ENCODE results near the gene IGLL1. TPM values are rescaled to one million over a fixed set of nuclear protein-coding genes. Genes with fewer than 3 reads are reported as not detected.

The IGLL1 gene
- total and polyA plus RNA-seq, 2 experiments from 2014 or later = not detected

DNA sequence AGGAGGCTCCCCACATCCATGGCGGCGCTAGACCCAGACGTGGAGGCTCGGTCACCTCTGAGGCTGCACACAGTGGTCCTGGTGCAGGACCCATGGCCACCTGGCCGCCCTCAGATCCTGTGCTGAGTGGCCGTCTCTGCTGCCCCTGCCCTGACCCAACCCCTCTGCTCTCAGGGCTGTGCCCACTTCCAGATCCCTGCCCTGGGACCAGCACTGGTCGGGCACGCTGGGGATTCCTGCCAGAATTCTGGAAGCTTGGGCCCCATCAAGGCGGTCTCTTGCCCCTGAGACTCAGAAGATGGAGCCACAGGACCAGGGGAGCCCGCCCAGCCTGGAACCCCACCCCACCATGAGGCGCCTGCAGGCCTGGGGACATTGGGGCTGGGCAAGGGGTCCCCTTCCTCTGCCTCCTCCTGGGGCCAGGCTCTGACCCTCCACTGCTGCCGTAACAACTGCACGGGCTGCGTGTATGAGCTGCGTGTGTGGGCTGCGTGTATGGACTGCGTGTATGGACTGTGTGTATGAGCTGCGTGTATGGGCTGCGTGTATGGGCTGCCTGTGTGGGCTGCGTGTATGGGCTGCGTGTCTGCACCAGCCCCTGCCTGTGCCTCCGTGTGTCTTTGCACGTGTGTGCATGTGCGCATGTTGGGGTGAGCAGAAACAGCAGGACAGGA is 48.7 kb downstream of the IGLL1 start:
- H3K27me3 ChIP-seq (ENCODE audit: insufficient read depth) = peaks cover 17% of the 10 kb centered on the region; the same call in 1 of the 2 replicates
- H3K9me3 Mint-ChIP-seq = peaks cover 2% of the 10 kb centered on the region
- H3K4me1 ChIP-seq (ENCODE audit: insufficient read depth) = peaks cover 27% of the 10 kb centered on the region
- H3K4me3 Mint-ChIP-seq = no peak overlapping the region; the same call in 2 of the 3 replicates
- no peak overlapping the region for H3K4me2 ChIP-seq
- no peak overlapping the region for H3K27ac ChIP-seq (ENCODE audit: low read depth)
- peaks cover 34% of the 10 kb centered on the region for H3K27me3 Mint-ChIP-seq (ENCODE audit: insufficient read depth, low read depth, poor library complexity)
- H3K79me2 ChIP-seq (replicated peaks; ENCODE audit: insufficient read depth) = no peaks in the 10 kb centered on the region
- no peaks in the 10 kb centered on the region for H3K36me3 ChIP-seq (ENCODE audit: insufficient read depth)
- H3K27ac Mint-ChIP-seq = no peak overlapping the region
- peaks cover 45% of the 10 kb centered on the region for H3K4me1 Mint-ChIP-seq
- DNase-seq (ENCODE audit: low spot score) = no peak
- no peaks in the 10 kb centered on the region for H3K9me2 ChIP-seq (ENCODE audit: insufficient read depth)
- 0 out of 2 replicates have a peak, but pooled peaks cover 4% of the 10 kb centered on the region for H3F3A ChIP-seq (replicated peaks; ENCODE audit: low read depth)
- ATAC-seq = no peak
- no peaks in the 10 kb centered on the region for H4K20me1 ChIP-seq (replicated peaks; ENCODE audit: insufficient read depth)
- 0 out of 3 replicates have a peak, but pooled peaks cover 4% of the 10 kb centered on the region for H3K36me3 Mint-ChIP-seq (ENCODE audit: low read depth)
- no peak overlapping the region for H3K4me3 ChIP-seq
- no peak for TF ChIP-seq NANOG (IDR thresholded peaks at IDR 0.05; ENCODE audit: borderline replicate concordance)
- TF ChIP-seq STAT1 (IDR thresholded peaks at IDR 0.05; ENCODE audit: unreplicated experiment) = no peak
- no peak for TF ChIP-seq EZH2phosphoT487 (IDR thresholded peaks at IDR 0.05; ENCODE audit: unreplicated experiment)
- H2AFZ ChIP-seq = no peak overlapping the region

DNA sequence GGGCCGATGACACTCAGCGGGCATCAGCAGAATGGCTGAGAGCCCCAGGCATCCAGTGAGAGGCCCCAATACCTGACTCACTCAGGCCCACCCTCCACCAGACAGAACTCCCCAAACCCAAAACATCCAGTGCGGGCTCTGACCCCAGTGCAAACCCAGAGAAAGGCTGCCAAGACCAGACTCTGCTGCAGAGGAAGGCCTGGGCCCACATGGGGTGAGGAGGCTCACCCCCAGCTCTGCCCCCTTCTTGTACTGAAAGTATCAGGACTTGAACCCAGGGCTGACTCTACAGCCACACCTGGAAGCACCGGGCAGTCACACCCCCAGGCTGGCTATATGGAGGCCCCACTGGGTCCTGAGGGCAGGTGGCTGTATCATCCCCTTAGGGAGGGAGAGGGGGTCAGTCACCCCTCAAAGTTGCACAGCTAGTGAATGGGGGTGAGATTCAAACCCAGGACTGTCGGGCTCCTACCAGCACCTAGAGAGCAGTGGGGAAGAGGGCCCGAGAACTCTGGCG is 49.3 kb downstream of the IGLL1 start:
- H3K36me3 ChIP-seq (ENCODE audit: insufficient read depth) = no peaks in the 10 kb centered on the region
- H3F3A ChIP-seq (replicated peaks; ENCODE audit: low read depth) = 0 out of 2 replicates have a peak, but pooled peaks cover 4% of the 10 kb centered on the region
- peaks cover 18% of the 10 kb centered on the region; the same call in 1 of the 2 replicates for H3K27me3 ChIP-seq (ENCODE audit: insufficient read depth)
- H3K4me1 ChIP-seq (ENCODE audit: insufficient read depth) = peaks cover 26% of the 10 kb centered on the region
- H4K20me1 ChIP-seq (replicated peaks; ENCODE audit: insufficient read depth) = no peaks in the 10 kb centered on the region
- H3K4me2 ChIP-seq = no peak overlapping the region
- no peak overlapping the region for H3K4me3 Mint-ChIP-seq
- no peak for DNase-seq (ENCODE audit: low spot score)
- 0 out of 3 replicates have a peak, but pooled peaks cover 3% of the 10 kb centered on the region for H3K36me3 Mint-ChIP-seq (ENCODE audit: low read depth)
- no peak overlapping the region for H3K27ac Mint-ChIP-seq
- peaks cover 34% of the 10 kb centered on the region for H3K27me3 Mint-ChIP-seq (ENCODE audit: insufficient read depth, low read depth, poor library complexity)
- no peaks in the 10 kb centered on the region for H3K79me2 ChIP-seq (replicated peaks; ENCODE audit: insufficient read depth)
- H3K4me3 ChIP-seq = no peak overlapping the region
- ATAC-seq = no peak
- H3K9me2 ChIP-seq (ENCODE audit: insufficient read depth) = no peaks in the 10 kb centered on the region
- H3K27ac ChIP-seq (ENCODE audit: low read depth) = no peak overlapping the region
- H3K9me3 Mint-ChIP-seq = peaks cover 2% of the 10 kb centered on the region
- no peak overlapping the region for H2AFZ ChIP-seq
- peaks cover 39% of the 10 kb centered on the region for H3K4me1 Mint-ChIP-seq
- TF ChIP-seq, protein P1, sequence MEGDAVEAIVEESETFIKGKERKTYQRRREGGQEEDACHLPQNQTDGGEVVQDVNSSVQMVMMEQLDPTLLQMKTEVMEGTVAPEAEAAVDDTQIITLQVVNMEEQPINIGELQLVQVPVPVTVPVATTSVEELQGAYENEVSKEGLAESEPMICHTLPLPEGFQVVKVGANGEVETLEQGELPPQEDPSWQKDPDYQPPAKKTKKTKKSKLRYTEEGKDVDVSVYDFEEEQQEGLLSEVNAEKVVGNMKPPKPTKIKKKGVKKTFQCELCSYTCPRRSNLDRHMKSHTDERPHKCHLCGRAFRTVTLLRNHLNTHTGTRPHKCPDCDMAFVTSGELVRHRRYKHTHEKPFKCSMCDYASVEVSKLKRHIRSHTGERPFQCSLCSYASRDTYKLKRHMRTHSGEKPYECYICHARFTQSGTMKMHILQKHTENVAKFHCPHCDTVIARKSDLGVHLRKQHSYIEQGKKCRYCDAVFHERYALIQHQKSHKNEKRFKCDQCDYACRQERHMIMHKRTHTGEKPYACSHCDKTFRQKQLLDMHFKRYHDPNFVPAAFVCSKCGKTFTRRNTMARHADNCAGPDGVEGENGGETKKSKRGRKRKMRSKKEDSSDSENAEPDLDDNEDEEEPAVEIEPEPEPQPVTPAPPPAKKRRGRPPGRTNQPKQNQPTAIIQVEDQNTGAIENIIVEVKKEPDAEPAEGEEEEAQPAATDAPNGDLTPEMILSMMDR (conservative IDR thresholded peaks at IDR 0.05; ENCODE audit: low read depth in 2 of 2) = no peak
- TF ChIP-seq, protein P2, sequence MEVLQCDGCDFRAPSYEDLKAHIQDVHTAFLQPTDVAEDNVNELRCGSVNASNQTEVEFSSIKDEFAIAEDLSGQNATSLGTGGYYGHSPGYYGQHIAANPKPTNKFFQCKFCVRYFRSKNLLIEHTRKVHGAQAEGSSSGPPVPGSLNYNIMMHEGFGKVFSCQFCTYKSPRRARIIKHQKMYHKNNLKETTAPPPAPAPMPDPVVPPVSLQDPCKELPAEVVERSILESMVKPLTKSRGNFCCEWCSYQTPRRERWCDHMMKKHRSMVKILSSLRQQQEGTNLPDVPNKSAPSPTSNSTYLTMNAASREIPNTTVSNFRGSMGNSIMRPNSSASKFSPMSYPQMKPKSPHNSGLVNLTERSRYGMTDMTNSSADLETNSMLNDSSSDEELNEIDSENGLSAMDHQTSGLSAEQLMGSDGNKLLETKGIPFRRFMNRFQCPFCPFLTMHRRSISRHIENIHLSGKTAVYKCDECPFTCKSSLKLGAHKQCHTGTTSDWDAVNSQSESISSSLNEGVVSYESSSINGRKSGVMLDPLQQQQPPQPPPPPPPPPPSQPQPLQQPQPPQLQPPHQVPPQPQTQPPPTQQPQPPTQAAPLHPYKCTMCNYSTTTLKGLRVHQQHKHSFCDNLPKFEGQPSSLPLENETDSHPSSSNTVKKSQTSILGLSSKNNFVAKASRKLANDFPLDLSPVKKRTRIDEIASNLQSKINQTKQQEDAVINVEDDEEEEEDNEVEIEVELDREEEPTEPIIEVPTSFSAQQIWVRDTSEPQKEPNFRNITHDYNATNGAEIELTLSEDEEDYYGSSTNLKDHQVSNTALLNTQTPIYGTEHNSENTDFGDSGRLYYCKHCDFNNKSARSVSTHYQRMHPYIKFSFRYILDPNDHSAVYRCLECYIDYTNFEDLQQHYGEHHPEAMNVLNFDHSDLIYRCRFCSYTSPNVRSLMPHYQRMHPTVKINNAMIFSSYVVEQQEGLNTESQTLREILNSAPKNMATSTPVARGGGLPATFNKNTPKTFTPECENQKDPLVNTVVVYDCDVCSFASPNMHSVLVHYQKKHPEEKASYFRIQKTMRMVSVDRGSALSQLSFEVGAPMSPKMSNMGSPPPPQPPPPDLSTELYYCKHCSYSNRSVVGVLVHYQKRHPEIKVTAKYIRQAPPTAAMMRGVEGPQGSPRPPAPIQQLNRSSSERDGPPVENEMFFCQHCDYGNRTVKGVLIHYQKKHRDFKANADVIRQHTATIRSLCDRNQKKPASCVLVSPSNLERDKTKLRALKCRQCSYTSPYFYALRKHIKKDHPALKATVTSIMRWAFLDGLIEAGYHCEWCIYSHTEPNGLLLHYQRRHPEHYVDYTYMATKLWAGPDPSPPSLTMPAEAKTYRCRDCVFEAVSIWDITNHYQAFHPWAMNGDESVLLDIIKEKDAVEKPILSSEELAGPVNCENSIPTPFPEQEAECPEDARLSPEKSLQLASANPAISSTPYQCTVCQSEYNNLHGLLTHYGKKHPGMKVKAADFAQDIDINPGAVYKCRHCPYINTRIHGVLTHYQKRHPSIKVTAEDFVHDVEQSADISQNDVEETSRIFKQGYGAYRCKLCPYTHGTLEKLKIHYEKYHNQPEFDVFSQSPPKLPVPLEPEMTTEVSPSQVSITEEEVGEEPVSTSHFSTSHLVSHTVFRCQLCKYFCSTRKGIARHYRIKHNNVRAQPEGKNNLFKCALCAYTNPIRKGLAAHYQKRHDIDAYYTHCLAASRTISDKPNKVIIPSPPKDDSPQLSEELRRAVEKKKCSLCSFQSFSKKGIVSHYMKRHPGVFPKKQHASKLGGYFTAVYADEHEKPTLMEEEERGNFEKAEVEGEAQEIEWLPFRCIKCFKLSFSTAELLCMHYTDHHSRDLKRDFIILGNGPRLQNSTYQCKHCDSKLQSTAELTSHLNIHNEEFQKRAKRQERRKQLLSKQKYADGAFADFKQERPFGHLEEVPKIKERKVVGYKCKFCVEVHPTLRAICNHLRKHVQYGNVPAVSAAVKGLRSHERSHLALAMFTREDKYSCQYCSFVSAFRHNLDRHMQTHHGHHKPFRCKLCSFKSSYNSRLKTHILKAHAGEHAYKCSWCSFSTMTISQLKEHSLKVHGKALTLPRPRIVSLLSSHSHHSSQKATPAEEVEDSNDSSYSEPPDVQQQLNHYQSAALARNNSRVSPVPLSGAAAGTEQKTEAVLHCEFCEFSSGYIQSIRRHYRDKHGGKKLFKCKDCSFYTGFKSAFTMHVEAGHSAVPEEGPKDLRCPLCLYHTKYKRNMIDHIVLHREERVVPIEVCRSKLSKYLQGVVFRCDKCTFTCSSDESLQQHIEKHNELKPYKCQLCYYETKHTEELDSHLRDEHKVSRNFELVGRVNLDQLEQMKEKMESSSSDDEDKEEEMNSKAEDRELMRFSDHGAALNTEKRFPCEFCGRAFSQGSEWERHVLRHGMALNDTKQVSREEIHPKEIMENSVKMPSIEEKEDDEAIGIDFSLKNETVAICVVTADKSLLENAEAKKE (CRISPR knock-in tag; IDR thresholded peaks at IDR 0.05) = no peak
- no peak for TF ChIP-seq POLR2AphosphoS5 (IDR thresholded peaks at IDR 0.05; ENCODE audit: low read depth)
- no peak for TF ChIP-seq STAT1 (IDR thresholded peaks at IDR 0.05; ENCODE audit: unreplicated experiment)
- TF ChIP-seq, protein P3, sequence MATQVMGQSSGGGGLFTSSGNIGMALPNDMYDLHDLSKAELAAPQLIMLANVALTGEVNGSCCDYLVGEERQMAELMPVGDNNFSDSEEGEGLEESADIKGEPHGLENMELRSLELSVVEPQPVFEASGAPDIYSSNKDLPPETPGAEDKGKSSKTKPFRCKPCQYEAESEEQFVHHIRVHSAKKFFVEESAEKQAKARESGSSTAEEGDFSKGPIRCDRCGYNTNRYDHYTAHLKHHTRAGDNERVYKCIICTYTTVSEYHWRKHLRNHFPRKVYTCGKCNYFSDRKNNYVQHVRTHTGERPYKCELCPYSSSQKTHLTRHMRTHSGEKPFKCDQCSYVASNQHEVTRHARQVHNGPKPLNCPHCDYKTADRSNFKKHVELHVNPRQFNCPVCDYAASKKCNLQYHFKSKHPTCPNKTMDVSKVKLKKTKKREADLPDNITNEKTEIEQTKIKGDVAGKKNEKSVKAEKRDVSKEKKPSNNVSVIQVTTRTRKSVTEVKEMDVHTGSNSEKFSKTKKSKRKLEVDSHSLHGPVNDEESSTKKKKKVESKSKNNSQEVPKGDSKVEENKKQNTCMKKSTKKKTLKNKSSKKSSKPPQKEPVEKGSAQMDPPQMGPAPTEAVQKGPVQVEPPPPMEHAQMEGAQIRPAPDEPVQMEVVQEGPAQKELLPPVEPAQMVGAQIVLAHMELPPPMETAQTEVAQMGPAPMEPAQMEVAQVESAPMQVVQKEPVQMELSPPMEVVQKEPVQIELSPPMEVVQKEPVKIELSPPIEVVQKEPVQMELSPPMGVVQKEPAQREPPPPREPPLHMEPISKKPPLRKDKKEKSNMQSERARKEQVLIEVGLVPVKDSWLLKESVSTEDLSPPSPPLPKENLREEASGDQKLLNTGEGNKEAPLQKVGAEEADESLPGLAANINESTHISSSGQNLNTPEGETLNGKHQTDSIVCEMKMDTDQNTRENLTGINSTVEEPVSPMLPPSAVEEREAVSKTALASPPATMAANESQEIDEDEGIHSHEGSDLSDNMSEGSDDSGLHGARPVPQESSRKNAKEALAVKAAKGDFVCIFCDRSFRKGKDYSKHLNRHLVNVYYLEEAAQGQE (IDR thresholded peaks at IDR 0.05; ENCODE audit: unreplicated experiment) = no peak
- no peak for TF ChIP-seq EZH2 (IDR thresholded peaks at IDR 0.05; ENCODE audit: low read depth, unreplicated experiment)
- no peak for TF ChIP-seq JUNB (IDR thresholded peaks at IDR 0.05; ENCODE audit: unreplicated experiment)
- no peak for TF ChIP-seq EZH2phosphoT487 (IDR thresholded peaks at IDR 0.05; ENCODE audit: unreplicated experiment)

Measured in GM23338 (cell line).